ENCODE results near the gene SEMA4F.

Gene SEMA4F

GRCh38 chr2:74682501-74682900, 28.5 kb downstream of the SEMA4F start:
- H3K79me2 ChIP-seq (ENCODE audit: low read length): no peaks in the 10 kb centered on the region
- no peaks in the 10 kb centered on the region for H3K9me3 ChIP-seq (ENCODE audit: insufficient read depth, low read length)
- H3K9ac ChIP-seq (ENCODE audit: low read length): no peak overlapping the region
- no peaks in the 10 kb centered on the region for H4K20me1 ChIP-seq (ENCODE audit: insufficient read depth, low read length)
- H3K27me3 ChIP-seq (ENCODE audit: low read depth, low read length): 0 out of 2 replicates have a peak, but pooled peaks cover 4% of the 10 kb centered on the region
- no peak overlapping the region for H3K4me3 ChIP-seq (ENCODE audit: low read length)
- H3K4me2 ChIP-seq (ENCODE audit: low read length): no peak overlapping the region
- H2AFZ ChIP-seq (ENCODE audit: low read depth, low read length): no peak overlapping the region
- TF ChIP-seq, protein P1, sequence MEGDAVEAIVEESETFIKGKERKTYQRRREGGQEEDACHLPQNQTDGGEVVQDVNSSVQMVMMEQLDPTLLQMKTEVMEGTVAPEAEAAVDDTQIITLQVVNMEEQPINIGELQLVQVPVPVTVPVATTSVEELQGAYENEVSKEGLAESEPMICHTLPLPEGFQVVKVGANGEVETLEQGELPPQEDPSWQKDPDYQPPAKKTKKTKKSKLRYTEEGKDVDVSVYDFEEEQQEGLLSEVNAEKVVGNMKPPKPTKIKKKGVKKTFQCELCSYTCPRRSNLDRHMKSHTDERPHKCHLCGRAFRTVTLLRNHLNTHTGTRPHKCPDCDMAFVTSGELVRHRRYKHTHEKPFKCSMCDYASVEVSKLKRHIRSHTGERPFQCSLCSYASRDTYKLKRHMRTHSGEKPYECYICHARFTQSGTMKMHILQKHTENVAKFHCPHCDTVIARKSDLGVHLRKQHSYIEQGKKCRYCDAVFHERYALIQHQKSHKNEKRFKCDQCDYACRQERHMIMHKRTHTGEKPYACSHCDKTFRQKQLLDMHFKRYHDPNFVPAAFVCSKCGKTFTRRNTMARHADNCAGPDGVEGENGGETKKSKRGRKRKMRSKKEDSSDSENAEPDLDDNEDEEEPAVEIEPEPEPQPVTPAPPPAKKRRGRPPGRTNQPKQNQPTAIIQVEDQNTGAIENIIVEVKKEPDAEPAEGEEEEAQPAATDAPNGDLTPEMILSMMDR (IDR thresholded peaks at IDR 0.05; ENCODE audit: low read depth, low read length): no peak
- no peak for TF ChIP-seq EZH2phosphoT487 (IDR thresholded peaks at IDR 0.05; ENCODE audit: low read depth)
- H3K27ac ChIP-seq (ENCODE audit: low read length): no peak overlapping the region
- no peaks in the 10 kb centered on the region for H3K36me3 ChIP-seq (replicated peaks; ENCODE audit: low read depth, low read length)
- H3K4me1 ChIP-seq (ENCODE audit: low read length): no peaks in the 10 kb centered on the region

- H4K20me1 ChIP-seq (ENCODE audit: insufficient read depth, low read length): no peaks in the 10 kb centered on the region
- H3K36me3 ChIP-seq (replicated peaks; ENCODE audit: low read depth, low read length): no peaks in the 10 kb centered on the region
- H3K79me2 ChIP-seq (ENCODE audit: low read length): no peaks in the 10 kb centered on the region
- no peak overlapping the region for H3K9ac ChIP-seq (ENCODE audit: low read length)
- peaks cover 21% of the 10 kb centered on the region for H3K27me3 ChIP-seq (ENCODE audit: low read depth, low read length)
- H3K9me3 ChIP-seq (ENCODE audit: insufficient read depth, low read length): no peaks in the 10 kb centered on the region
- H3K4me2 ChIP-seq (ENCODE audit: low read length): no peak overlapping the region
- TF ChIP-seq, protein P1 (IDR thresholded peaks at IDR 0.05; ENCODE audit: low read depth, low read length): no peak
- no peak for TF ChIP-seq EZH2phosphoT487 (IDR thresholded peaks at IDR 0.05; ENCODE audit: low read depth)
- H3K27ac ChIP-seq (ENCODE audit: low read length): no peak overlapping the region
- no peak overlapping the region for H3K4me3 ChIP-seq (ENCODE audit: low read length)
- no peaks in the 10 kb centered on the region for H3K4me1 ChIP-seq (ENCODE audit: low read length)
- no peak overlapping the region for H2AFZ ChIP-seq (ENCODE audit: low read depth, low read length)
Measured at GRCh38 chr2:74685408-74685807, 31.4 kb downstream of the SEMA4F start.

- no peak overlapping the region for H3K4me2 ChIP-seq (ENCODE audit: low read length)
- H3K27ac ChIP-seq (ENCODE audit: low read length): no peak overlapping the region
- no peaks in the 10 kb centered on the region for H3K4me1 ChIP-seq (ENCODE audit: low read length)
- H3K4me3 ChIP-seq (ENCODE audit: low read length): no peak overlapping the region
- TF ChIP-seq, protein P1 (IDR thresholded peaks at IDR 0.05; ENCODE audit: low read depth, low read length): no peak
- TF ChIP-seq EZH2phosphoT487 (IDR thresholded peaks at IDR 0.05; ENCODE audit: low read depth): no peak
- no peaks in the 10 kb centered on the region for H3K9me3 ChIP-seq (ENCODE audit: insufficient read depth, low read length)
- peaks cover 30% of the 10 kb centered on the region for H3K27me3 ChIP-seq (ENCODE audit: low read depth, low read length)
- H3K79me2 ChIP-seq (ENCODE audit: low read length): no peaks in the 10 kb centered on the region
- no peak overlapping the region for H3K9ac ChIP-seq (ENCODE audit: low read length)
- H3K36me3 ChIP-seq (replicated peaks; ENCODE audit: low read depth, low read length): no peaks in the 10 kb centered on the region
- no peak overlapping the region for H2AFZ ChIP-seq (ENCODE audit: low read depth, low read length)
- H4K20me1 ChIP-seq (ENCODE audit: insufficient read depth, low read length): no peaks in the 10 kb centered on the region
Measured at GRCh38 chr2:74688881-74689280, 34.8 kb downstream of the SEMA4F start.

DNA sequence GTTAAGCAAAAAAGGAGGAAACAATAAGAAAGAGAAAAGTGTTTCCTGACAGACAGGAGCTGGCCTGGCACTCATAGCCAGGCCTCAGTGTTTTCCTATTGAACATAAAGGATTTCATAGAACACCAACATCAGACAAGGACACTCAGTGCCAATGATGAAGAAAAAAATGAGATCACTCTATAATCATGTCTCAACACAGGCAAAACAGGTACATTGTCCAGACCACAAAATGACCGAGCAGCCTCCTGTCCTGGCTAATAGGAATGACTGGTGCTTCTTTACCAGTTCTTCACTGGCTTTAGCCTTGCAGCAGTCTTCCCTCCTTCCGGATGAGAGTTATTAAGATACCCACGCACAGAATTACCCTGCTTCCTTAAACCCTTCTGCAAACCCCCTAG, 35.6 kb downstream of the SEMA4F start:
- Histone ChIP-seq H3K36me3 (replicated peaks; ENCODE audit: low read depth, low read length) (no peaks in the 10 kb centered on the region), H4K20me1 (ENCODE audit: insufficient read depth, low read length) (no peaks in the 10 kb centered on the region), H3K27me3 (ENCODE audit: low read depth, low read length) (peaks cover 38% of the 10 kb centered on the region), H3K79me2 (ENCODE audit: low read length) (no peaks in the 10 kb centered on the region), H3K4me1 (ENCODE audit: low read length) (no peaks in the 10 kb centered on the region), H3K4me3 (ENCODE audit: low read length) (no peak overlapping the region), H3K4me2 (ENCODE audit: low read length) (no peak overlapping the region), H2AFZ (ENCODE audit: low read depth, low read length) (no peak overlapping the region), H3K9ac (ENCODE audit: low read length) (no peak overlapping the region), H3K9me3 (ENCODE audit: insufficient read depth, low read length) (no peaks in the 10 kb centered on the region), H3K27ac (ENCODE audit: low read length) (no peak overlapping the region)
- TF ChIP-seq, protein P1 (IDR thresholded peaks at IDR 0.05; ENCODE audit: low read depth, low read length): no peak
- TF ChIP-seq EZH2phosphoT487 (IDR thresholded peaks at IDR 0.05; ENCODE audit: low read depth): no peak

Data from OCI-LY3 (cell line).